ENCODE data around the gene GFI1B.
"Not testable (repeated sequence)": the region's sequence is repeated elsewhere in the genome, so short reads cannot be mapped to it uniquely, and the experiment has no call there.

GFI1B gene

DNA sequence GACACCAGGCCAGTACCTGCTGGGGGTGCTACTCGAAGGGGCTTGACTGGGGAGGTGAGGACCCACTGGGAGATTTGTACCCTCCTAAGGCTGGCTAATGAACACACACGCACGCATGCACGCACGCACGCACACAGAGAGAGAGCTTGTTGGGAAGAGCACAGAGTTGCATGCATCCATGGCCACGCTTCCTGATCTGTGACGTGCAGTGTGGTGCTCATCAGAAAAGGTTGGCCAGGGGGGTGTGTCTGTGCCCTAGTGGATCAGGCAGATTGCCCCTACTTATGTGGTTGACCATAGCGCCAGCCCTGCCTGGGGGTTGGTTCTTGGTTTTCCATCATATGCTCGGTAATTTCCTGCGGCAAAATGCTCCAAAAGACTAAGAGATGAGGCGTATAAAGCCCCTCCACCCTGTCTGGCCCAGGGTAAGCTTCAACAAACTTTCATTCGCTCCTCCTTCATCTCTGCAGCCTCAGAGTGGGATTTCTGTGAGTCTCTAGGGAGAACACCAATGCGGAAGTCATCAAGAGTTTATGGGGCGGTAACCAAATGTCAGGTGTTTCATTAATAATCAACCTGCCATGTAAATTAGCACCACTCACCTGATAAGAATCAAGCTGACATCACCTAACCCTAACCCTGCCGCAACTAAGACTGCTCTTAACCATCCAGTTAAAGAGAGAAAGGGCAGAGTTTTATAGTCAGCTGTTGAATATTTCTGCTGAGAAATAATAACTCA is 8.0 kb upstream of the GFI1B start:
- no peak for DNase-seq

DNA sequence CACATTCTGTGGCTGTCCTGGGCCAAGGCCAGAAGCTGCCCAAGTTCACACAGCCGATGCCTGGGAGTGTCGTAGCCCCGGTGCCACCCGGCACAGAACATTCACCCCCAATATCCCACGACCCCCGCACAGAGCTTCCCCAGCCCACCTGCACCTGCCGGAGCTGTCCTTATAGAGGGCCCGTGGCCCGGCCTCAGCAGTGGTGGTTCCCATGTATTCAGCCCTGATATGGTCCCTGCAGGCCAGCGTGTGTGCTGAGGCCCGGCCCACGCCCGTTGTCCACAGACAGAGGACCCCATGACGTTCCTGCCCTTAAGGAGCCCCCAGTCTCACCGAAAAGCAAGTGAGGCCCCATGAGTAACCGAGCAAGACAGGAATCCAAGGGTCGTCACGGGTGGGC is 5.3 kb upstream of the GFI1B start:
- DNase-seq, result no peak

DNA sequence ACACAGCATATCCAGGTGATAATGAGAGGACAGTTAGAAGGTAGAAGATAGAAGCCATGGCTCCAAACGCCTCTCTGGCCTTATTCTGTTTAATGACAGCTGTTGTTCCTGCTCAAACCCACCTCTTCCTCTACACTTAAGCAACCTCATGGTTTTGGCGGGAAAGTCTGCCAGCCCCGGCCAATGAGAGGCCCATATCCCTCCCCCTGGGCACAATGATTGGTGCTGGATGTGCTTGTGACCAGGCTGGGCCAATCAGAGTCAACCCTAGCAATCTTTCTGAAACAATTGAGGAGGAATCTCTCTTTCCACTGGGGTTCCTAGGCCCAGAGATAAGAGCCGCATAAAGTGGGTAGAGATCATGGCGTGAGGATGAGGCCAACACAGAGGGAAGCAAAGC is 4.8 kb upstream of the GFI1B start:
- no peak for DNase-seq

DNA sequence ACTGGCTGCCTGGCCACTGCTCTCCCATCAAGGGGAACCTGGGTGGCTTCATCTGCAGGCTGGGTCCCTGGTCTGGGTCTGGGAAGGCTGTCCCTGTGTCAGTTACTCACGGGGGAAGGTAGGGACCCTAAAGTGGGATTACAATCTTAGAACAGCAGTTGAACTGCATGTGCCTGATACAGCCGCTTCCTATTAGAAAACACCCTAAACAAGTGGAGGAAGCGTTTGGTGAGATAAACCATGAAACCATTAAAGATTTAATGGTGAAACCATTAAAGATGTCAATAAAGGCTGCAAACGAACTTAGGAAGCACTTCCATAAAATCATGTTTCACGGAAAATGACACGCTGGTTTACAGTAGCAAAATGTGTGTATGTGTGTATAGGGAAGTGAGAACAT is 2.5 kb upstream of the GFI1B start:
- no peak for DNase-seq

- DNase-seq, result no peak
These were observed 1.9 kb upstream of the GFI1B start for GRCh38 chr9:132976571-132976970.

GRCh38 chr9:132978112-132978450 is 413 bp upstream of the GFI1B start:
- DNase-seq, result no peak

- no peak for DNase-seq
These were observed 1.7 kb downstream of the GFI1B start for GRCh38 chr9:132980157-132980556.

GRCh38 chr9:132982458-132982857 is 4.0 kb downstream of the GFI1B start:
- DNase-seq, result no peak

GRCh38 chr9:132983491-132984201 is 5.2 kb downstream of the GFI1B start:
- no peak for DNase-seq

GRCh38 chr9:132984202-132985070 is 5.9 kb downstream of the GFI1B start:
- no peak for DNase-seq

- no peak for DNase-seq
These were observed 6.5 kb downstream of the GFI1B start for GRCh38 chr9:132985071-132985350.

DNA sequence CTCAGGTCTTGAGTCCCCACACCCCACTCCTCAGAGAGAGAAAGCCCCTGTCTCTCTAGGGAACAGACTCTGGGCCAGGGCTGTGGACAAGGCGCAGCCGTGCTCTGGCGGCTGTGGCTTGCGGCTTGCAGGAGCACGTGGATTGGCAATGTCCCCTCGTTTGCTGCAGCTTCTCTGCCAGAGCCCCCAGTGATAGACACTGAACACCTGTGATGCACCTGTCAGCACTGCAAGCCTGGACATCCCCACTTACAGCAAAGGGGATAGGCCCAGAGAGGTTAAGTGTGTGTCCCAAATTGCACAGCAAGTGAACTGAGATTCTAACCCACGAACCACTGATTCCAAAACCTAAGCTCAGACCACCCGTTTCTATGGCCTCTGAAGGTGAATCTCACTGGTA is 7.0 kb downstream of the GFI1B start:
- no peak for DNase-seq

GRCh38 chr9:132986114-132986513 is 7.6 kb downstream of the GFI1B start:
- DNase-seq, result no peak

GRCh38 chr9:132986640-132987620 is 8.4 kb downstream of the GFI1B start:
- no peak for DNase-seq

GRCh38 chr9:132988244-132989013 is 9.9 kb downstream of the GFI1B start:
- DNase-seq, result no peak

GRCh38 chr9:132989014-132989310 is 10.5 kb downstream of the GFI1B start:
- no peak for DNase-seq

DNA sequence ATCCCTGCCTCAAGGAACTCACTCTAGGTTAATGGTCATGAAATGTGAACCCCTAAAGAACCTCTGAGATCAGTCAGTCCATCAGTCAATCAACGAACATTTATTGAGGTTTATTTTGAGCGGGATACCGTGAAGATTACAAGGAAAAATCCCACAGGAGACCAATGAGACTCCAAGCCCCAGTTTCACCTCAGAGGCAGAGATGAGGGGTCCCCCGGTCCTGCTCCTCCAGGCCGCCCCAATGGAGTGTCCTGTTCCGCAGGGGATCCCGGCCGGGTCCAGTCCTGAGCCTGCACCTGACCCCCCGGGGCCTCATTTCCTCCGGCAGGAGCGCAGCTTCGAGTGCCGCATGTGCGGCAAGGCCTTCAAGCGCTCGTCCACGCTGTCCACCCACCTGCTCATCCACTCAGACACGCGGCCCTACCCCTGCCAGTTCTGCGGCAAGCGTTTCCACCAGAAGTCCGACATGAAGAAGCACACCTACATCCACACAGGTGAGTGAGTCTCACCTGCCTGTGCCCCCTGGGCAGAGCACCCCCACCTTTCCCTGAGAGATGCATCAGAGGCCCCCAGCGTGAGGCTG is 11.0 kb downstream of the GFI1B start:
- DNase-seq, result no peak

GRCh38 chr9:132989998-132990557 is 11.6 kb downstream of the GFI1B start:
- DNase-seq, result not testable (repeated sequence)

DNA sequence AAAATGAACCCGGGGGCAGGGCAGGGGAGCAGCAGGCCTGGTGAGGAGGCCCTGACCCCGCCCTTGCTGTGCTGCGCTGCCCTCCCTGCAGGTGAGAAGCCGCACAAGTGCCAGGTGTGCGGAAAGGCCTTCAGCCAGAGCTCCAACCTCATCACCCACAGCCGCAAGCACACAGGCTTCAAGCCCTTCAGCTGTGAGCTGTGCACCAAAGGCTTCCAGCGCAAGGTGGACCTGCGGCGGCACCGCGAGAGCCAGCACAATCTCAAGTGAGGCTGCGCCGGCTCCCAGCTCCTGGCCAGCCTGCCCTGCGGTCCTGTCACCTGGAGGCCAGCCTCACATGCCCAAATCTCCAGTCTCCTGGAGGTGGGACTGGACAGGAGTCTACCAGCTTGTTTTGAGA is 12.3 kb downstream of the GFI1B start:
- DNase-seq, result no peak

DNA sequence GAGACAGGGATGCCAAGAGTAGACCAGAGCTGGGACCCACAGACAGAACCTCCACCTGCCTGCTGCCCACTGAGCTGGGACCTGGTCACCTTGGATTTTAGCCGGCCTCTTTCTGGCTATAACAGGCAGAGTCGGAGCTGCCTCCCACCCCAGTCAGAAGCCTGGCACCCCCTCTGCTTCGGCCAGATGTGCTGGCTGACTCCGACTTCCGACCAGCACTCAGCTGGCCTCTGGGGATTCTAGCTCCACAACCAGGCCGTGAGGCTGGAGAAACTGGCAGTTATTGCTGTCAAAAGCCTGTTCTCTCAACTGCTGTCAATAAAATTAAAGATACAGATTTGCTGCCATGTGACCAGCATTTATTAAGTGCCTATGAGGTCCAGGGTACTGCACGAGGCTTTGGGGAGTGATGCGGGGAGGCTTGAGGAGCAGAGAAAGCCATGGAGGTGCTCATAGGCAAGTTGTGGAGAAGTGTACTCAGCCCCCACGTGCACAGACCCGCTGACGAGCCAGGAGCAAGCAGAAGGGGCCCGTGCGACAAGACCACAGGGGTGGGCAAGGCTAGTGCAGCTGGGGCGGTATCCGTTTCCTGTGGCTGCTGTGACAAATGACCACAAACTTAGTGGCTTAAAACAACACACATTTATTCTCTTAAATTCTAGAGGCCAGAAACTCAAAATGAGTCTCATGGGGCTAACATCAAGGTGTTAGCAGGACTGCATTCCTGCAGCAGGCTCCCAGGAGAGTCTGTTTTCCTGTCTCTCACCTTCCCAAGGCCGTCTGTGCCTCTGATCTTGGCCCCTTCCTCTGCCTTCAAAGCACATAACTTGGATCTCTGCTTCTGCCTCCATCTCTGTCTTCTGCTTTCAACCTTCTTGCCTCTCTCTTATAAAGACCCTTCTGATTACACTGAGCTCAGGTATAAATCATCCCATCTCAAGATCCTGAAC is 13.1 kb downstream of the GFI1B start:
- no peak for DNase-seq

Measured in SIG-M5 (cell line).